HG03159 (cell line): ENCODE results near the gene OGDH.
"Not testable (repeated sequence)": the region's sequence is repeated elsewhere in the genome, so short reads cannot be mapped to it uniquely, and the experiment has no call there.

Experiments
- ATAC-seq: cut with Tn5 transposase; IDR thresholded peaks from one replicate; pipeline ENCODE4 v1.9.1; 2021; ENCODE audit warnings: mild to moderate bottlenecking, moderate library complexity; ENCODE audit not compliant: unreplicated experiment

OGDH gene

DNA sequence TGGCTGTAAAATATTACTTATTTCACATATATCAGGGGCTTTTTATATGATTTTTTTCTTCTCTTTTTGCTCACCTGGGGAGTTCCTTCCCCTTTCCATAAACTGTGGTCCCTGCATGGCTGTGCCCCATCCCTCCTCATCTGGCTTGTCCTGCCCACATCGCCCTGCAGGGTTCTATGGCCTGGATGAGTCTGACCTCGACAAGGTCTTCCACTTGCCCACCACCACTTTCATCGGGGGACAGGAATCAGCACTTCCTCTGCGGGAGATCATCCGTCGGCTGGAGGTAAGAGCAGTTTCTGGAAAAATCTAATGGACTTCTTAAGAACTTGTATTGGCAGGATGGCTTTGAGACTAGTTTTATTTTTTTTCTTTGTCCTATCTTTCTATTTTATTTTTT, 60.1 kb downstream of the OGDH start:
- no peak for ATAC-seq

- ATAC-seq: no peak
Measured at GRCh38 chr7:44667190-44667589, 60.8 kb downstream of the OGDH start.

DNA sequence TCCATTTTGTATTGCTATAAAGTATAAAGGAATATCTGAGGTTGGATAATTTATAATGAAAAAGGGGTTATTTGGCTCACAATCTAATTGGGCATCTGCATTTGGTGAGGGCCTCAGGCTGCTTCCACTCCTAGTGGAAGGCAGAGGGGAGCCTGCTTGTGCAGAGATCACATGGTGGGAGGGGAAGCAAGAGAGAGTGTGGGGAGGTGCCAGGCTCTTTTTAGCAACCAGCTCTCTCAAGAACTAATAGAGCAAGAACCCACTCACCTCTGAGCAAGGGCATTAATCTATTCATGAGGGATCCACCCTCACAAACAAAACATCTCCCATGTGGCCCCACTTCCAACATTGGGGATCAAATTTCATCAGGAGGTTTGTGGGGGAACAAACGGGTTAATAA, 64.6 kb downstream of the OGDH start:
- ATAC-seq: no peak

DNA sequence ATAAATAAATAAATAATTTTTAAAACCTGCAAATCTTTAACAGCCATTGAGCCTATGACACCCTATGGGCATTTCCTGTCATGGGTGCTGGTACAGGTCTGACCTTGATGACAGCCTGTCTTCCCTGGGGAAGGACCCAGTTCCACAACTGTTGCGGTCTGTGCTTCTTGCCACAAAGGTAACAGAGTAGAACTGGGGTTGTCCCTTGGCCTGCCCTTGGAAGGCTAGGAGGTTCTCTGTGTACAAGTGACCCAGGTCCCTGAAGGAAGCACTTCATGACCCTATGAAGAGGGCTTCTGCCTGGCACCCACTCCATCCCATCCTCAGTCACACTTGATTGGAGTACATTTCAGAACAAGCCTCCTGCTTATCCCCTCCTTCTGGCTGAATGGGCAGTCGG, 66.9 kb downstream of the OGDH start:
- no peak for ATAC-seq

- ATAC-seq: no peak
Measured at GRCh38 chr7:44673771-44674170, 67.3 kb downstream of the OGDH start.

DNA sequence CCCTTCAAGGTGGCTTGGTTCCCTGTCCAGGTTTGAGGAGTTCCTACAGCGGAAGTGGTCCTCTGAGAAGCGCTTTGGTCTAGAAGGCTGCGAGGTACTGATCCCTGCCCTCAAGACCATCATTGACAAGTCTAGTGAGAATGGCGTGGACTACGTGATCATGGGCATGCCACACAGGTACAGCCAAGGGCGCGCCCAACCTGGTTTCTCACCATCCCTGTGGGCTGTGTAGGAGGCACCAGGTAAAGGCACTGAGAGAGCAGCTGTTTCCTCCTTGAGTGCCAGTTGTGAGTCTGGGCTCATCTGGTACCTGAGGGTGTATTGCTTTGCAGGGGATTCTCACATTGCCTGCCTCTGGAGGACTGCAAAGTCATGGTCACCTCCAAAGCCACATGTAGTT, 68.0 kb downstream of the OGDH start:
- no peak for ATAC-seq

DNA sequence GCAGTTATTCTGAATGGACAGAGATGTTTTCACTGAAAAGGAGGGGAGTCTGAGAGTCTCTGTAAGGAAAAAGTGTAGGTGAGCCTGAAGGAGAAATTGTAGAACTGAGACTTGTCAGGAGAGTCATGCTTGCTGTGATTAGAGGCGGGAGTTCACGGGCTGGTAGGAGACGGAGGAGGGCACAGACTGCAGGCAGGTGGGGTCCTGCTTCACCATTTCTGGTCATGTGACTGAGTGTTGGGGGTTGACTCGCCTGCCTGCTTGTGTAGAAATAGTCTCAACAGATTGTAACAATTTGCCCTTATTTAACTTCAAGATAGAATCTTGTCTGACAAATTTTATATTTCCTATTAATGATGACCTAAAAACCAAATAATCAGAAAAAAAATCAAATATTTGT, 70.3 kb downstream of the OGDH start:
- no peak for ATAC-seq

DNA sequence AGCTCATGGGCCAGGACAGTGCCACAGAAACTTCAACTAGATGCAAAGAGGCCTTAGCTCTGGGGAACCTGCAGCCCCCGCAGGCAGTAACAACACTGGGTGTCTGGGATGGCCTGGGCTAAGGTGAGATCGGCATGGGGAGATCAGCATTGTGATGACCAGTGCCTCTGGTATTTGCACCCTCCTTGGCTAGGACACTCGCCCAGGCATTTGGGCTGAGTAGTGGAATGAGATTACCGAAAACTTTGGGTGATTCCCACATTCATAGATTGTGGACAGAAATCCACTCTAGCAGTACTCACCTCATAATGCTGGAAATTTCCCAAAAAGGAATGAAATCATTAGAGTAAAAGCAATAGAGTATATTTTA, 71.7 kb downstream of the OGDH start:
- ATAC-seq: no peak

DNA sequence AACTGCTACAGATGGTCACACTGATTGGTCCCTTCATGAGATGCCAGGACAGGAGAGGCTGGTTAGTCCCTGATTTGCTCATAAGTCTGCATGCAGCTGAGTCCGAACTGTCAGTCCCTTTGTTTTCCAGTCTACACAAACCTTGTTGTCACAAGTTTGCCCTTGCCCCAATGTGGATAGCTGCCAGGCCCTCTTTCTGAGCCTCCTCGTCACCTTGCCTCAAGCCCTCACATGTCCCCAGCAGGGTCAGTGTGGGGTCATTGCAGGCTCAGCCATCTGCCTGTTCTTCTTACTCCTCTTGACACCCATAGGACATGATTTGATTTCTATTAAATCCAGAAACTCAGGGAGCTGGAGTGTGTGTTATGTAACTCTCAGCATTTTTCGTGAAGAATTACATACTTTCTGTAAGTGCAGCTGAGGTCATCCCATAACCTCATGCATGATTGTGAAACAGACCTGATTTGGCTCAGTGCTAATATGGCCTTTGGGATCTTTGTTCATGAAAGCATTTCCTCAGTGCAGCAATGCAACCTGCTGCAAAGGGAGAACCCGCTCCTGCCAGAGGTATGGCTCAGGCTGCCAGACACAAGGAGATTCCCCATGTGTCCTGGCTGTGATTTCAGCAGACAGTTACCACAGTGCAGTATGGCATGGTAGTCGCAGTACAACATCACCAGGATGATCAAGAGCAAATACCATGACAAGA, 72.2 kb downstream of the OGDH start:
- ATAC-seq: no peak

- ATAC-seq: no peak
Measured at GRCh38 chr7:44681645-44682044, 75.2 kb downstream of the OGDH start.

DNA sequence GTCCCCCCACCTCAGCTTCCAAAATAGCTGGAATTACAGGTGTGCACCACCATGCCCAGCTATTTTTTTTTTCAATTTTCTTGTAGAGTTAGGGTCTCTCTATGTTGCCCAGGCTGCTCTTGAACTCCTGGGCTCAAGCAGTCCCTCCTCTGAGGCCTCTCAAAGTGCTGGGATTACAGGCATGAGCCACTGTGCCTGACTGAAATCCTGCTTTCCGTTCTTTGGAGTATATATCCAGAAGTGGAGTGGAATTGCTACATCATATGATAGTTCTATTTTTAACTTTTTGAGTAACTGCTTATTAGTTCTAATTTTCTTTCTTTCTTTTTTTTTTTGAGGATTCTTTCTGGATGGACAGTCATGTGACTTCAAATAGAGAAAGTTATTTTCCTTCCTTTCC, 79.3 kb downstream of the OGDH start:
- ATAC-seq: no peak

DNA sequence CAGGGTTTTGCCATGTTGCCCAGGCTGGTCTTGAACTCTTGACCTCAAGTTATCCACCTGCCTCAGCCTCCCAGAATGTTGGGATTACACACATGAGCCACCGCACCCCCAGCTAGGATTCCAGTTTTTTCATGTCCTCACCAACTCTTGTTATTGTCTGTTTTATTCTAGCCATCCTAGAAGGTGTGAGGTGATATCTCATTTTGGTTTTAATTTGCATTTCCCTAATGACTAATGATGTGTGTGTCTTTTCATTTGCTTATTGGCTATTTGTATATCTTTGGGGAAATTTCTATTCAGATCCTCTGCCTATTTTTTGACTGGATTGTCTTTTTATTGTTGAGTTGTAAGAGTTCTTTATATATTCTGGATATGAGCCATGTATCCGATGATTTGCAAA, 83.0 kb downstream of the OGDH start:
- no peak for ATAC-seq

DNA sequence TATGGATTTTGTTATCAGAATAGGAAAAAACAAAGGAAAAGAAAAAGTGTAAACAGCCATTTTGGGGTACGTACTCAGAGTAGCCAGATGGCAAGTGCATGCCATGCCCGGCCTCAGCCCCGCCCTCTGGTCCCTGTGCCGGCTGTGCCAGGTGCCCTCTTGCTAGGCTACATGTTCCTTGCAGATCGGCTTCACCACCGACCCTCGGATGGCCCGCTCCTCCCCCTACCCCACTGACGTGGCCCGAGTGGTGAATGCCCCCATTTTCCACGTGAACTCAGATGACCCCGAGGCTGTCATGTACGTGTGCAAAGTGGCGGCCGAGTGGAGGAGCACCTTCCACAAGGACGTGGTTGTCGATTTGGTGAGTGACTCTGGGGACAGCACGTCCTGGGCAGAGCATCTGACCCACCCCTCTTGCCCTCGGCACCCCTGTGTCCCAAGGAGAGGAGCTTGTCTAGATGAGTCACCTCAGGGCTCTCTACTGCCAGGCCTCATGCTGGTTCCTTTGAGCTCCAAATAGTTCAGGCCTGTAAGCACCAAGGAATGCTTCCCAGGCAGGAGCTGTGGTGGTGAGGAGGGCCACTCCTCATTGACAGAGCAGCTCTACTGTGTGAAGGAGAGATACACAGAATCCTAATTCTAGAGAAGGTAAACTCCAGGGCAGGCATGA, 87.3 kb downstream of the OGDH start:
- ATAC-seq: no peak

DNA sequence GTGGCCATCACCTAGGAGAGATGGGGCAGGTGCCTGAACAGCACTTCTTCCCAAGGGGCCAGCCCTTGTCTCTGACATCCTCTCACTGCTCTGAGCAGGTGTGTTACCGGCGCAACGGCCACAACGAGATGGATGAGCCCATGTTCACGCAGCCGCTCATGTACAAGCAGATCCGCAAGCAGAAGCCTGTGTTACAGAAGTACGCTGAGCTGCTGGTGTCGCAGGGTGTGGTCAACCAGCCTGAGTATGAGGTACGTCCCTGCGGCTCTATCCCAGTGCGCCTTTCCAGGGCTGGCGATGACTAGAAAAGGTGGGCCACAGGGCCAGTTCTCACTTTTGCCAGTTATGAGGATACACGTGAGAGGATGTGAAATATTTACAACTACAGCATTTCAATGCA, 87.9 kb downstream of the OGDH start:
- no peak for ATAC-seq

DNA sequence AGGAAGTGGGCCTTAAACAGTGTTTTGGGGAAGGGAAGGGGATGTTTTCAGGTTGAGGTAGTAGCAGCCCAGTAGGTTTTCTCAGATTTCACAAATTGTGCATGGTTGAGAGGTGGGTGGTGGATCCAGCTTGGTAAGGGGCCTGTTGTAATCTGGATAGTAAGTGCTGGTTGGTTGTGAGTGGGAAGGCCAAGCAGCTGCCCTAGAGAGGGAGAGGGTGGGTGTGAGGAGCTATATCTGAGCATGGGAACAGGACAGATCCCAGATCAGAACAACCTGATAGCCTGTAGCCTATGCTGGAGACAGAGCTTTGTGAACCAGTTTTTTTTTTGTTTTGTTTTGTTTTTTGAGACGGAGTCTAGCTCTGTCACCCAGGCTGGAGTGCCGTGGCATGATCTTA, 88.3 kb downstream of the OGDH start:
- ATAC-seq: no peak

- ATAC-seq: no peak
Measured at GRCh38 chr7:44695756-44696155, 89.3 kb downstream of the OGDH start.

DNA sequence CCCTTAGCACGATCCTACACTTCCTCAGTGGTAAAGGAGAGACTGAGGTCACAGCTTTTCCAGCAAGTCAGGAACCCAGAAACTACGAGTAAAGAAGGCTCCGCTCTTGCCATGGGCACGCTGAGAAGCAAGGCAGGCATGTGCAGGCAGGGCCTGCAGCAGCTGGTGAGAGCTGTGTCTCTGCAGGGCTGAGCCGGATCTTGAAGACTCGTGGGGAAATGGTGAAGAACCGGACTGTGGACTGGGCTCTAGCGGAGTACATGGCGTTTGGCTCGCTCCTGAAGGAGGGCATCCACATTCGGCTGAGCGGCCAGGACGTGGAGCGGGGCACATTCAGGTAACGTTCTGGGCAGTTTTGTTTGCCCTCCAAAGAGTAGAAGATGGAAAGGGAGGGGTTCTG, 90.3 kb downstream of the OGDH start:
- no peak for ATAC-seq

DNA sequence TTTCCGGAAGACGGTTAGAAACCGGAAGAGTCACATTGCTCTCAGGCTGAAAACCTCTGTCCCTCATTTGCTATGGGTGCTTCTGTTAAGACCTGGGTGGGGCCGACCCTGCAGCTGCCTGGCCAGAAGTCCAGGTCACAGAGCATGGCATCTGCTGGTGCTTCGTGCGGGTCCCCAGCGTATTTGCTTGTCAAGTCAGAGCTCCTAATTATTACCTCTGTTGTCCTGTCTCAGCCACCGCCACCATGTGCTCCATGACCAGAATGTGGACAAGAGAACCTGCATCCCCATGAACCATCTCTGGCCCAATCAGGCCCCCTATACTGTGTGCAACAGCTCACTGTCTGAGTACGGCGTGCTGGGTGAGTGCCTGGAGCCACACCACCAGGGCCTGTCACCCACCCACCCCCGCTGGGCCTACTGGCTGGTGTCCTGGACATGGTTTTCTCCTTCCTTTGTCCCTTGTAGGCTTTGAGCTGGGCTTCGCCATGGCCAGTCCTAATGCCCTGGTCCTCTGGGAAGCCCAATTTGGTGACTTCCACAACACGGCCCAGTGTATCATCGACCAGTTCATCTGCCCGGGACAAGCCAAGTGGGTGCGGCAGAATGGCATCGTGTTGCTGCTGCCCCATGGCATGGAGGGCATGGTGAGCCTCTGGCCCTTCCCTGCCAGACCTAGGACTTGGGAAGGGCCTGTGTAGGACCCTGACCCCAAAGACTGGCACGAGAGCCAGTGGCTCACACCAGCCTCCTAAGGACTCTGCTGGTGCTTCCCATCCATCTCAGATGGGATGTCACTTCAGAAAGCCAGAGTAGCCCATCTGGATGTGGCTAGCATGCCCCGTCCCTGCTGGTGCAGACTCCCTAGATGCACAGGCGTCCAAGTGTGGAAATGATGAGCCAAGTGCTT, 91.0 kb downstream of the OGDH start:
- ATAC-seq: no peak

DNA sequence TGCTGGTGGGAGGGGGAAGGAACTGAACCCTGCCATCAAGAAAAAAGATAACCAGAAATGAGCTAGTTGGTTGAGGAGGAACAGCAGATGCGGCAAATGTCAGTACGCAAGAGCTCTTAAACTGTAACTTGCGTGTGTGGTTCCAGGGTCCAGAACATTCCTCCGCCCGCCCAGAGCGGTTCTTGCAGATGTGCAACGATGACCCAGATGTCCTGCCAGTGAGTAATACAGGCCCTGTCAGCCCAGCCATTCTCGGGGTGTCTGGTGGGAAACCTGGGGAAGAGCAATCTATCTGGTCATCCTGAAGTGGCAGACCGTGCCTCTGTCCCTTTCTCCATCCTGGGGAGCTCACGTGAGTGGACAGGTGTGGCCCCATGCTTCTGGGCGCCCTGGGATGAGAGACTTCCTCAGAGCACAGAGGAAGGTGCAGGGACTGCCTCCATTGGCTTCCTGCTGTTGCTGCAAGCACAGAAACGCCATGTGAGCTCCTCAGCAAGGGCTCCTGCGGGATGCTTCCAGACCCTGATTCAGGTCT, 91.7 kb downstream of the OGDH start:
- no peak for ATAC-seq

- not testable (repeated sequence) for ATAC-seq
Measured at GRCh38 chr7:44699598-44699997, 93.2 kb downstream of the OGDH start.

GRCh38 chr7:44700322-44700721, 93.9 kb downstream of the OGDH start:
- no peak for ATAC-seq

DNA sequence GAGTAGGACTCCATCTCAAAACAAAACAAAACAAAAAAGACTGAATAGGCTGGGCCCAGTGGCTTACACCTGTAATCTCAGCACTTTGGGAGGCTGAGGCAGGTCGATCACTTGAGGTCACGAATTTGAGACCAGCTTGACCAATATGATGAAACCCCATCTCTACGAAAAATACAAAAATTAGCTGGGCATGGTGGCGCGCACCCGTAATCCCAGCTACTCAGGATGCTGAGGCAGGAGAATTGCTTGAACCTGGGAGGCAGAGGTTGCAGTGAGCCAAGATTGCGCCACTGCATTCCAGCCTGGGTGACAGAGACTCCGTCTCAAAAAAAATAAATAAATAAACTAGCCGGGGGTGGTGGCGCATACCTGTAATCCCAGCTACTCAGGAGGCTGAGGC, 97.0 kb downstream of the OGDH start:
- ATAC-seq: not testable (repeated sequence)
